ENCODE data around the gene EIF5A. TPM values are rescaled to one million over a fixed set of nuclear protein-coding genes. Genes with fewer than 3 reads are reported as not detected.

EIF5A gene
- total and polyA plus RNA-seq, 9 of the 15 experiments (the other 6 are each of a cell fraction or from before 2014, with no cell fraction given), result 22.9 to 1,163 (median 772) TPM

- peaks cover 3 to 33% of the 10 kb centered on the region in 2 experiments; a peak in 4 of 5 replicates for H3K4me1 ChIP-seq (replicated peaks in 1 of 2; ENCODE audit: control insufficient read depth in 2 of 2, insufficient read depth in 2 of 2, low read length in 2 of 2)
- no peak for FAIRE-seq
- TF ChIP-seq ZSCAN29 (IDR thresholded peaks at IDR 0.05), result no peak
- no peak for TF ChIP-seq RBFOX2 (IDR thresholded peaks at IDR 0.05; ENCODE audit: low read depth, low read length)
- no peak for TF ChIP-seq PPARD (CRISPR knock-in tag; IDR thresholded peaks at IDR 0.05)
- TF ChIP-seq ZNF445 (CRISPR knock-in tag; IDR thresholded peaks at IDR 0.05; ENCODE audit: low read depth), result no peak
- no peak for TF ChIP-seq IRF1 (CRISPR knock-in tag; IDR thresholded peaks at IDR 0.05; ENCODE audit: borderline replicate concordance)
- no peak for TF ChIP-seq HES1 (IDR thresholded peaks at IDR 0.05; ENCODE audit: low read depth)
- no peak for TF ChIP-seq MAX (CRISPR knock-in tag; IDR thresholded peaks at IDR 0.05)
- no peak for TF ChIP-seq RNF219 (CRISPR knock-in tag; IDR thresholded peaks at IDR 0.05)
- TF ChIP-seq NR1H2 (CRISPR knock-in tag; IDR thresholded peaks at IDR 0.05), result no peak
- no peak for TF ChIP-seq NKRF (IDR thresholded peaks at IDR 0.05; ENCODE audit: borderline replicate concordance)
- no peak for TF ChIP-seq PCBP1 (IDR thresholded peaks at IDR 0.05; ENCODE audit: low read depth, low read length, poor library complexity, severe bottlenecking)
- no peak for TF ChIP-seq ZNF280B (CRISPR knock-in tag; IDR thresholded peaks at IDR 0.05)
Measured at GRCh38 chr17:7258731-7259554, 48.5 kb upstream of the EIF5A start.

More at GRCh38 chr17:7258731-7259554, 48.5 kb upstream of the EIF5A start:
- H4K20me1 ChIP-seq (replicated peaks; ENCODE audit: control insufficient read depth, insufficient read depth, low read length), result no peaks in the 10 kb centered on the region
- WGBS (ENCODE audit: insufficient coverage, low coverage, missing lambda C conversion rate), result 94% methylated on average over 5 of the region's 7 CpGs
- H3K4me2 ChIP-seq (ENCODE audit: insufficient read depth, low read length), result no peak overlapping the region
- H2AFZ ChIP-seq (ENCODE audit: low read depth, low read length), result no peak overlapping the region
- intact Hi-C loops (cut with micrococcal nuclease), result no loop called here
- in situ Hi-C loops (cut with MboI), result no loop called here
- no peaks in the 10 kb centered on the region for H3K27me3 ChIP-seq (ENCODE audit: control insufficient read depth in 2 of 2, insufficient read depth in 2 of 2, low read length in 2 of 2)
- no peak overlapping the region for H3K4me3 ChIP-seq
- ChIA-PET POLR2A (interaction anchor here (1.3 to 1.6 kb wide), 2 partner anchors 8 to 17 kb away, joined by 4 to 10 read pairs; partner anchors contain the start of genes CTDNEP1 and GABARAP), CTCF (ENCODE audit: low intra/inter-chr PET ratio) (no interaction called here)
- BruUV-seq (replicated peaks), result no TSS peak
- H3K79me2 ChIP-seq (ENCODE audit: control insufficient read depth, insufficient read depth, low read length), result peaks cover 3% of the 10 kb centered on the region; the same call in 1 of the 3 replicates
- no peak overlapping the region for H3K27ac ChIP-seq (ENCODE audit: extremely low read depth, low read depth, low read length)
- no peaks in the 10 kb centered on the region for H3K9me3 ChIP-seq (replicated peaks; ENCODE audit: control insufficient read depth, insufficient read depth, low read depth, low read length)
- peaks cover 58% of the 10 kb centered on the region; the same call in 2 of the 3 replicates for H3K36me3 ChIP-seq (ENCODE audit: control insufficient read depth, insufficient read depth, low read length)
- DNase-seq (ENCODE audit: extremely low read depth in 1 of 4, low spot score in 3 of 4), result no peak
- H3K9ac ChIP-seq (ENCODE audit: insufficient read depth in 1 of 2, low read depth in 2 of 2, low read length in 2 of 2), result no peak overlapping the region
- H3K9me1 ChIP-seq (ENCODE audit: control insufficient read depth, insufficient read depth, low read length), result no peaks in the 10 kb centered on the region
- ATAC-seq, result no peak
